ENCODE results near the gene NFIB.

- no peak for TF ChIP-seq ZNF671 (CRISPR knock-in tag; IDR thresholded peaks at IDR 0.05)
- no peak for TF ChIP-seq CTCF (IDR thresholded peaks at IDR 0.05)
- TF ChIP-seq ATF3 (CRISPR knock-in tag; conservative IDR thresholded peaks at IDR 0.05) = no peak
Measured at GRCh38 chr9:14205463-14205862, 108.5 kb downstream of the NFIB start.
